22Rv1 (cell line): ENCODE data around the gene JMJD1C.

Experiments used
- CTCF ChIP-seq: fragments of 450-650 bp; IDR thresholded peaks from 2 replicates; pipeline ENCODE4 v1.5.1; 2017; ENCODE audit warnings: mild to moderate bottlenecking
- ZFX ChIP-seq: fragments of 450-650 bp; IDR thresholded peaks from 2 replicates; pipeline ENCODE4 v1.6.1; 2017; ENCODE audit warnings: antibody characterized with exemption, borderline replicate concordance

GRCh38 chr10:63437116-63437949, 28.4 kb downstream of the JMJD1C start:
- no peak for TF ChIP-seq CTCF
- TF ChIP-seq ZFX: no peak
